Measurements from ENCODE around the gene KRTAP10-3.
"Not testable (repeated sequence)": the region's sequence is repeated elsewhere in the genome, so short reads cannot be mapped to it uniquely, and the experiment has no call there.

The KRTAP10-3 gene, protein sequence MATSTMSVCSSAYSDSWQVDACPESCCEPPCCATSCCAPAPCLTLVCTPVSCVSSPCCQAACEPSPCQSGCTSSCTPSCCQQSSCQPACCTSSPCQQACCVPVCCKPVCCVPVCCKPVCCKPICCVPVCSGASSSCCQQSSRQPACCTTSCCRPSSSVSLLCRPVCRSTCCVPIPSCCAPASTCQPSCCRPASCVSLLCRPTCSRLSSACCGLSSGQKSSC

DNA sequence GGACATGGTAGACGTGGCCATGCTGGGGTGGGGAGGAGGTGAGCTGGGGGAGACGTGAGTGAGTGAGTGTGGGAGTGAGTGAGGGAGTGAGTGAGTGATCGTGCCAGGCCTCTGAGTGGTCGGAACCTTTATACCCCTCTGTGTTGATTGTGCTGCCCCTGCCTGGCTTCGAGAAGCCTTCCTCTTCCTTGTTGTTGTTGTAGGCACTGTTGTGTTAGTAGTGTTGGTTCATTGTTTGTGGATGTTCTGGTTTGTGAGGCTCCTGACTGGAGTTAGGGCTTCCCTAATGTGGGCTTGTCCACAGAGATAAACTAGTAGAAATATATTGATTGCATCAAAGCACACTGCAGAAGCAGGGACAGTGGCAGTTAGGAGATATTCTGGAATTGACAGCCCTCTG is at the start of gene KRTAP10-3:
KRTAP10-3 (minus strand) TSS at position 101 of the 400 bp plus-strand sequence; CDS start at position 21, 80 bp downstream.
- DNase-seq, result no peak

DNA sequence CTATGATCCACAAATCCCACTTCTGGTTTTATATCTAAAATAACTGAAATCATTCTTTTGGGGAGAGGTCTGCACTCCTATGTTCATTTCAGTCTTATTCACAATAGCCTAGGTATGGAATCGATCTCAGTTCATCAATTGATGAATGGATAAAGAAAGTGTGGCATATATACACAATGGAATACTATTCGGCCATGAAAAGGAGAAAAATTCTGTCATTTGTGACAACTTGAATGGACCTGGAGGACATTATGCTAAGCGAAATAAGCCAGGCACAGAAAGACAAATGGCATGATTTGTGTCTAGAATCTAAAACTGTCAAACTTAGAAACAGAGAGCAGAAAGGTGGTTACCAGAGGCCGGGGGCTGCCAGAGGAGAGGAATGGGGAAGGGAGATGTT is 47.9 kb upstream of the KRTAP10-3 start:
- no peak for DNase-seq

DNA sequence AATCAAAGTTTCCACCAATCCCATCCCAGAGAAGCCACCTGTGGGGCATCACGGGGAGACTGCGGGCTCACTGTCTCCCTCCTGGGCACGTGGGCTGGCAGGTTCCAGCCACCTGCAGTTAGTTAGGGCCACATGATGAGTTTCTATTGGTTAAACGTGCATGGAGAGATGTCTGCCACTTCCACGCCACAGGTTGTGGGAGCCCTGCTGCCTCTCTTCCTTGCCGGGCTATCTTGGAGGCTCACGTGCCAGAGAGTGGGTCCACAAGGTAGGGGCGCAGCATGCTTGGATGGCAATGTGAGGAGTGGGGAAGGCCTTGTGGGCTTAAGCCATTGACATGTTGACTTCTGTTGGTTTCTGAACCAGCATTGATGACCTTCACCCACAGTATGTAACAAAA is 45.3 kb upstream of the KRTAP10-3 start:
- DNase-seq, result no peak

DNA sequence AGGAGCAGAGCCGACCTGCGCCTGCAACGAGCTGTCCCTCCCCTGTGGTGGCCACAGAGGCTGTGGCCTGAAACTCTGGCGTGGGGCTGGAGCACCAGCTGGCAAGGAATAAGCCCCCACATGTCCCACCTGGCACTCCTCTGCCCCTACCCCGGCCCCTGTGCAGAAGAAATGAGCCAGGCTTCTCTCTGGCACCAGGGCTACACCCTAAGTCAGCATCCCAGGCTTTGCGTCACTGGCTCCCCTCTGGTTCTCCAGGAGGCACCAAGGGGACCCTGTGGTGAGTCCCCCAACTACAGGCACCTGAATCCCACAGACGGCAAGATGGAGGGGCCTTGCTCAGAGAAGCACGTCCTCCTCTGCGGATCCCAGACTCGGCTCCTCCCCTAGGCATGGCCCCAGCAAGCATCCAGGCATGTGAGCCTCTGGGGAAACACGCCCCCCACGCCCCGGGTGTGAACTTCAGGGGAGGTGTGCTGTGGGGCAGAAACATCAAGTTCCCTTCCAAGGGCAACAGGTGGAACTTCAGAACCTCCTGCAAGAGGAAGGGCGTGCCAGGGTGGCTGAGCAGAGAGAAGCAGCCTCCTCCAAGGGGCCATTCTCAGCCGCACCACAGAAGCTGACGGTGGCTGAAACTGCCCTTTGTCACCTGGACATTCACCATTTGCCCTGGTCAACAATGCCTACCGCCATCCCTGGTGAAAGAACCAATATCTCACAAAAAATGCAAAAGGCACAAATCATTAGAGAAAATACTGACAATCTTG is 44.7 kb upstream of the KRTAP10-3 start:
- no peak for DNase-seq

DNA sequence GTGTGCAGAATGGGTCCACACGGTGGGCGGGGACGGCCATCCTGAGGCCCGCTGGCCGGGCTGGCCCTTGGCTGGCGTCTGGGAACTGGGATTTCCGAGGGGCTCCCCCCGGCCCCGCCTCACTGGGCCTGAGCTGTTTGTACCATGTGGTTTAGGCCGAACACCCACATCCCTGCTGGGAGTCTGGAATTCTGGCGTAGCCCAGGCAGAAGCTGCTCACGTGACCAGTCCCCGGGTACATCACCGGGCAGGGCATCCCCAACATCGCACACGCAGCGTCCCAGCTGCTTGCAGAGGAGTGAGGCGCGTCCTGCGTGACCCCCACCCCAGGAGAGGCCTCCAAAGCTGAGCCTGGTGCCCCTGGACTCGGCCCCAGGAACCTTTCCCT is 43.9 kb upstream of the KRTAP10-3 start:
- DNase-seq, result no peak

DNA sequence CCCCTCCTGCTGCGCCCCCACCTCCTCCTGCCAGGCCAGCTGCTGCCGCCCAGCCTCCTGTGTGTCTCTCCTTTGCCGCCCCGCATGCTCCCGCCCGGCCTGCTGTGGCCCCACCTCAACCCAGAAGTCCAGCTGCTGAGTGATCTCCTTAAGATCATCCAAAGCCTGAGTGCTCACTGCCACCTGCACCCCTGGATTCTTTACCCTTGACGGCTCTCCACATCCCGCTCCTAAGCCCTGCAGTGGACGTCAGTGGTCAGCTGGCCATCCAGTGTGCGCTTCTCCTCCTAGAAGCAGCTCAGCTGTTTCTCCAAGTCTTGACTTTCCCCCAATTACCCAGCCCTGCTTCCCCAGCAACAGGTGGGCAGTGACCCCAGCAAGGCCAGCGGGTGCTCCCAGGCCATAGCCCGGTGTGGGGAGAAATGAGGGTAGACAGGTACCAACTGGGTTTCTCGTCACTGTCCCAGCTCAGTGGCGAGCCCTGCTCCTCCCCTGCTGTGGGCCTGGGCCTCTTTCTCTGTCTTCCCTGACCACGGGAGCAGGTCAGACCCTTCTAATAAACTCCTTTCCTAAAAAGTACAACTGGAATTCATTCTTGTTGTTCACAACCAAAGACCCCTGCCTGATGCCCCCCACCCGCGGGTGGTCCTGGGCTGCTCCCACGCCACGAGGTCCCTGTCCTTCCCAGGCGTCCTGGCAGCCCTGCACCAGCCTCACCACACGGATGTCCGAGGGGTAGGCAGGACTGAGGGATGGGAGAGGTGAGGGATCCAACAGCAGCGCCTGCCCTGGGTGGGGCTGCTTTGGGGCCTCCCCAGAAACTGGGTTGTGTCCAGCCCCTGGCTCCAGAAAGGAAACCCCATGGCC is 43.2 kb upstream of the KRTAP10-3 start:
- DNase-seq, result no peak

DNA sequence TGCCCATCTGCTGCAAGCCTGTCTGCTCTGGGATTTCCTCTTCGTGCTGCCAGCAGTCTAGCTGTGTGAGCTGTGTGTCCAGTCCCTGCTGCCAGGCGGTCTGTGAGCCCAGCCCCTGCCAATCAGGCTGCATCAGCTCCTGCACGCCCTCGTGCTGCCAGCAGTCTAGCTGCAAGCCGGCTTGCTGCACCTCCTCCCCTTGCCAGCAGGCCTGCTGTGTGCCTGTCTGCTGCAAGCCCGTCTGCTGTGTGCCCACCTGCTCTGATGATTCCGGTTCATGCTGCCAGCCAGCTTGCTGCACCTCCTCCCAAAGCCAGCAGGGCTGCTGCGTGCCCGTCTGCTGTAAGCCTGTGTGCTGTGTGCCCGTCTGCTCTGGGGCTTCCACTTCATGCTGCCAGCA is 42.5 kb upstream of the KRTAP10-3 start:
- DNase-seq, result not testable (repeated sequence)

DNA sequence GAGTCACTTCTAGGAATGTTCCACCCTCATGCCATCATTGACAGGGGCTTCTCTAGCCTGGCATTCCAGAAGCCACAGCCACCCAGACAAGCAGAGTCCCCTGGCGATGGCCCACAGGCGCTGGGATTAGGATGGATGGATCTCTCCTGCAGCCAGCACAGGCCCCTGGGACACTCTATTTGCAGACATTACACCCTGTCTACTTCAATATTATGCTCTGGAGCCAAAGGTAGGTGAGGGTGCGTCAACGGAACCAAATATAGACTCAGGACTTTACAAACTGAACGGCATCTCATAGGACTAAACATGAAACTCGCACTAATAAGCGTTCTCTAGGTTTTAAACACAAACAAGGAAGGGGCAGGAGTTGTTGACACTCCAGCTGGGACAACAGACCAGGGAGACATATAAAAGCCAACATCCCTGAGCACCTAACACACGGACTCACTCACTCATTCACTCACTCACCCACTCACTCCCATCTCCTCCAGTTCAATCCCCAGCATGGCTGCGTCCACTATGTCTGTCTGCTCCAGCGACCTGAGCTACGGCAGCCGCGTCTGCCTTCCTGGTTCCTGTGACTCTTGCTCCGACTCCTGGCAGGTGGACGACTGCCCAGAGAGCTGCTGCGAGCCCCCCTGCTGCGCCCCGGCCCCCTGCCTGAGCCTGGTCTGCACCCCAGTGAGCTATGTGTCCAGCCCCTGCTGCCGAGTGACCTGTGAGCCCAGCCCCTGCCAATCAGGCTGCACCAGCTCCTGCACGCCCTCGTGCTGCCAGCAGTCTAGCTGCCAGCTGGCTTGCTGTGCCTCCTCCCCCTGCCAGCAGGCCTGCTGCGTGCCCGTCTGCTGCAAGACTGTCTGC is 41.8 kb upstream of the KRTAP10-3 start, which contains the start of gene KRTAP10-7:
KRTAP10-7 (plus strand) TSS at position 480 of the 861 bp plus-strand sequence; CDS start at position 505, 25 bp downstream.
- DNase-seq, result not testable (repeated sequence)

DNA sequence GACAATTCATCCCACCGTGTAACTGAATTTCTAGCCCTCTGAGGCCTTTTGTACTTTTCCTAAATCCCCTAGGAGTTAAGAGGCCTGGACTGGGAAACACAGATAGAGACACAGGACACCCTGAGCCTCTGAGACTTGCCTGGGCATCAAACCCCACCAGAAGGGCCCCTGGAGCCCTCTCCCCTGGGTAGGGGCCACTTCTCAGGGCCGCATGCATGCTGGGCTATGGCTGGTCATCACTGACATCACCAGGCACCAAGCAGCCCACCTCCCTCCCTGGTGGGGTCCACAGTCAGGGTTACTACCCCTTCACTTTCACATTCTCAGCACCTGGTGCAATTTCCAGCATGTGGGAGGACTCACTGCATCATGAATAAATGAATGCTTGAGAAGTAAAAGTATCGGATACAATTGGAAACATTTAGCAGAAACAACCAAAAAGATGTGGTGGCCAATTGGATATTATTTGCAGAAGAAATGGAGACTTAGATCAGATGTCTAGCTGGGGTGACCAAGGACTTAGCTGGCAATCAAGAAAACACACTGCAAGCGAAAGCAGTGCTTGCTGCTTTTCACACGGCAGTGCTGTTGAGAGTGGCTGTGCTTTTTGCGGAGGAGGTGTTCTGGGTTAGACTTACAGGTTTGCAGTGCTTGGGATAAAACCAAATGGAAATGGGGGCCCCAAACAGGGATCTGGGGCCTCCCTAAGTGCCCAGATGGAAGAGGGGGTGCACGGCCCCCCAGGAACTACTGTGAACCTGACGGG is 40.9 kb upstream of the KRTAP10-3 start:
- no peak for DNase-seq

DNA sequence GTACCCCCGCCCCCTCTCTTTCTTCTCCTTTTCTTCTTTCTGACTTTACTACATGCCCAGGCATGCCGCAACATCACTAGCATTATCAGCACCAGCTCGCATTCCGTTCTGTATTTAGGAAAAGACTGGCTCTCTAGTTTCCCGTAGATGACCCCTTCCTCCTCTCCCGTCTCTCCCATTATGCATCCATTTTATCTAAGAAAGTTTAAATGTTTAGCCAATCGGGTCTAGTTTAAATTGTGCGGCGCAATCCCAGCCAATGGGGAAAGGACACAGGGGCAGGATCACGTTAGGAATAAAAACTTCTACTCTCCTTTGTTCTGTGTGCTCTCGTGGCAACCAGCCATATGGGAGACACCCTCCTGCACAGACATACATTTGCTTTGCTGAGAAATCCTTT is 39.5 kb upstream of the KRTAP10-3 start:
- no peak for DNase-seq

DNA sequence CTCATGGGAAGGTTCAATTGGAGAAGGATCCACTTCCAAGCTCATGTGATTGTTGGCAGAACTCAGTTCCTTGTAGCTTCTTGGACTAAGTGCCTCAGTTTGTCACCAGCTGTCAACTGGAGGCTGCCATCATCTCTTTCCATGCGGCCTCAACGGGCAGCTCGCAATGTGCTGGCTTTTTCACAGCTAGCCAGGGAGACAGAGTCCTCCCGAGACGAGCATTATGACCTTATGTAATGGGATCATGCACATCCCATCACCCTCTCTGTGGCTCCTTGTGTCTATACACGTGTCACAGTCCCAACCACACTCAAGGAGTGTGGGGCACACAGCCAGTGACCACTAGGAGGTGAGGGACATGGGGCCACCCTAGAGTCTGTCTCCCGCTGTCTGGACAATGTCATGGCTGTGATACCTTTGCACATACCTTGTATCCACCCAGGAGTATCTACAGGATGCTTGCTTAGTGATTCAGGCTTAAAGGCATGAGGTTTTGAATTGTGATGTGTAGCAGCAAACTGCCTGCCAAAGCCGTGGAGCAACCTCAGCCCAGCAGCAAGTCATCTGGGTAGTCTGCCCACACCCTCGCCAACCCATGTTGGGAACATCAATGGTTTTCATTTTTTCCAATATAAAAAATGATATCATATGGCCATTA is 37.6 kb upstream of the KRTAP10-3 start:
- DNase-seq, result no peak

DNA sequence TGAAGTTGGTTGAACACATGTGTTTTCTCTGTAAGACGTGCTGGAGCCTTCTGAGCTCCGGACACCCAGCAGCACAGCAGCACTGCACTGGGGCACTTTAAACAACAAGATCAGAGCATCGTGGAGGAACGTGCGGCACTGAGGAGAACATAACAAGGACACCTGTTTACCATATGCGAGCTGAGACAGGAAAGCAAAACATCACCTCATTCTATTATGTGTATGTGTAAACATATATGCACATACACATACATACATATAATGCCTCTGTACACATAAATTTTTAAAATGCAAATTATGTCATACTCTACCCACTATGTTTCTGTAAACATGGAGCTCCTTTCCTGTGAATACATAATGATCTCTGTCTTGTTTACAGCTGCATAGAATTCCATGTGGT is 36.9 kb upstream of the KRTAP10-3 start:
- DNase-seq, result no peak

DNA sequence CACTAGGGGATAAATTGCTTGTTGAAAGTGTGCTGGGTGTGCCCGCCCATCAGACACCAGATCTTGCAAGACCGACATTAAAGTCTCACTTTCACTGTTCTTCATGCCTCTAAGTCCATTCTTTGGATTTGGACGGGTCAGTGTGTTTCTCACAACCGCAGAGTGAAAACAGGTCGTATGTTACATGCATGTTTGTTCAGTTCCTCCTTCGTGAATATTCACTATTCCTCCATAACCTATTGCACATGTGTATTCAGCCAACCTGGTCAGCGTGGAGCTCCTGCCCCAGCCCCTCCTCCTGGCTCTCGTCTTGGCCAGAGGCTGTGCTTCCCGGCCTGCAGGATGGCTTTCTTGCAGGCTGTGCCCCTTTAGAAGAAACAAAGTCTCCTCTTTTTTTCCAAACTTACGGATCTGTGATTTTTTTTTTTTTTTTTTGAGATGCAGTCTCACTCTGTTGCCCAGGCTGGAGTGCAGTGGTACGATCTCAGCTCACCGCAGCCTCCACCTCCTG is 35.9 kb upstream of the KRTAP10-3 start:
- DNase-seq, result no peak

DNA sequence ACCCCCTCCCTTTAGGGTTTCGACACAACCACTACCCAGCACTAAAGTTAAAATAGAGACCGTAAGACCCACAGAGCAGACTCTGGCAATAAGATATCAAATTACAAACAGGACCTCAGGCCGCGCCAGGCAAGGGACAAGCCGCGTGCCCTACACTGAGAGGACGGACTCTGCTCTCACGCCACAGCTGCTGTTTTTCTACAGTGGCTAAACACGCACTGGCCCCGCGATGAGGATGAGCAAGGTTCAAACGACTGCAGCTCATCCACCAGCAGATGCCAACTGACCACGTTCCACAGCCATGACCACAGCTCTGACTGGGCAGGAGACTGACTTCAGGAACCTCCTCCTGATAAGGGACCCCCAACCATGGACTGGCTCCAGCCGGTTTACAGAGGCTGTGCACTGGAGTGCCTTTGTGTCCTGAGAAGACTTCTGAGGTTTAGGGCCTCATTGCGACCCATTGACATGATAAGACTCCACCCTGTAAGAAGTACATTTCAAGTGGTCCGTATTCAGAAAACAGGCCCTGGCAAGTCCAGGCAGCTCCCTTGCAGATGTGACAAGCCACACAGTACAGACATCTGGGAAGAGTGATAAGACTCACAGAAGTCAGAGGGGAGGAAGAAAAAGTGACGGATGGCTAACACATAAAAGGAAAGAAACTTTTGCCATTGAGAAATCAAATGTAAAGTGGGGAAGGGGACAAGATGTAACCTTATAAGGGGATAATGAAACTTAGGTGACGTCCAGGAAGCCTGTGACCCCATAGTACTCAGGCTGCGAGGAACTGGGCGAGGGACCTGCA is 35.2 kb upstream of the KRTAP10-3 start:
- no peak for DNase-seq

DNA sequence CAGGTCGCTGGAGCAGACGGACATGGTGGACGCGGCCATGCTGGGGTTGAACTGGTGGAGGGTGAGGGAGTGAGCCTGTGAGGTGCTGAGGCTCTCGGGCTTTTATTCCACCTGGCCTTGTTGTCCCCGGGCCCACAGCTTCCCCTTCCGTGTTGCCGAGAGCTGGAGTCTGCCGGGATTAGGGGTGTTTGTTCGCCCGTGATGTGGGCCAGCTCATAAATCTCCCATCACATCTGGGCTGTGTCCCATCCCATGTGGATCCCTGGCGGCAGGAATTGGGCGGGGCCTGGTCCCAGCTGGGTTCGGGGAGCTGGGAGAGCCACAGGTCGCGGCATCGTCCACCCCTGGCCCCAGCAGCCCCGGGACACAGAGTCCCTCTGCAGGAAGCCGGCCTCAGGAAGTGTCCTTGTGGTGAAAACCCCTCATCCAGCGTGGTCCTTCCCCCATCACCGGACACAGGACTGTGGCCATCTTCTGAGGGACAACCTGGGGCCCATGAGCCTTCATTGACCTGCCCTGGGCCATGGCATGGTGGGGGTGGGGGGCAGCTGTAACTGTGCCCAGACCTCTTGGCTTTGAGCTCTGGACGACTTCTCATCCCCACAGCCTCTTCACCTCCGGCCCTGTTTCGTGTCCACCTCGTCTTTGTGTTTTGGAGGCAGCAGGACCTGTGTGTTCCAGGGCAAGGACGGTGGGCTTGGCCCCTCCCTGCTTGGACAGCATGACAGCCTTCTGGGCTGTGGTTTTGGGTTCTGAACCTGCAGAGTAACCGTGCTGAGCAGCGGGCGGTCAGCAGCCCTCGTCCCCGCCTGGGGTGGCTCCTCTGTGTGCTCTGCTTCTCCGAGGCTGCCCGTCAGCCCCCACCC is 34.1 kb upstream of the KRTAP10-3 start, which contains the start of gene KRTAP10-6:
KRTAP10-6 (minus strand) TSS at position 60 of the 866 bp plus-strand sequence; CDS start at position 39, 21 bp downstream.
- no peak for DNase-seq

DNA sequence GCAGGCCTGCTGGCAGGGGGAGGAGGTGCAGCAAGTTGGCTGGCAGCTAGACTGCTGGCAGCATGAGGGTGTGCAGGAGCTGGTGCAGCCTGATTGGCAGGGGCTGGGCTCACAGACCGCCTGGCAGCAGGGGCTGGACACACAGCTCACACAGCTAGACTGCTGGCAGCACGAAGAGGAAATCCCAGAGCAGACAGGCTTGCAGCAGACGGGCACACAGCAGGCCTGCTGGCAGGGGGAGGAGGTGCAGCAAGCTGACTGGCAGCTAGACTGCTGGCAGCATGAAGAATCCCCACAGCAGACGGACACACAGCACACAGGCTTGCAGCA is 33.2 kb upstream of the KRTAP10-3 start:
- not testable (repeated sequence) for DNase-seq

DNA sequence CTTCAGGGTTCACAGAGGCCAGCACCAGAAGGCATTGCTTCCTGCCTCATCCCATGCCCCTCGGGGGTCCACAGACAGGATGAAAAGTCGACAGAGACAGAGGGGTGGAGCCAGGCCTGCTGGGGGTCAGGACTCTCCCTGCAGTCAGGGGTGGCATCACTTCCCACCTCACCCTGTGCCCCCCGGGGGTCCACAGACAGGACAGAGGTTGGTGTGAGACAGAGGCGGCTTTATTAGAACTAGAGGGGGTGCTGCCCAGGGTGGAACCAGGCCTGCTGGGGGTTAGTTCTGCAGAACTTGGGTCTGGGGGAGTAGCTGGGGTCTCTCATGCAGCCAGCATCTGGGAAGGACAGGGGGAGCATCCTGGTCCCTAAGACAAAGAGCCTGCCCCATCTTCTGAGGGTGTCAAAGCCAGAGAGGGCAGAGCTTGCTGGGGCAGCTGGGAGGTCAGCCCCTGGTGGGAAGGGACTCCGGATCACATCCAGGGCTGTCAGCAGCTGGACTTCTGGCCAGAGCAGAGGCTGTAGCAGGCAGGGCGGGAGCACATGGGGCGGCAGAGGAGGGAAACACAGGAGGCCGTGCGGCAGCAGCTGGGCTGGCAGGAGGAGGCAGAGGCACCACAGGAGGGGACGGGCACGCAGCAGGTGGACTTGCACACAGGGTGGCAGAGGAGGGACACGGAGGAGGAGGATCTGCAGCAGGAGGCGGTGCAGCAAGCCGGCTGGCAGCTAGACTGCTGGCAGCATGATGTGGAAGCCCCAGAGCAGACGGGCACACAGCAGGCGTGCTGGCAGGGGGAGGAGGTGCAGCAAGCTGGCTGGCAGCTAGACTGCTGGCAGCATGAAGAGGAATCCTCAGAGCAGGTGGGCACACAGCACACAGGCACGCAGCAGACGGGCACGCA is 32.6 kb upstream of the KRTAP10-3 start:
- DNase-seq, result not testable (repeated sequence)

DNA sequence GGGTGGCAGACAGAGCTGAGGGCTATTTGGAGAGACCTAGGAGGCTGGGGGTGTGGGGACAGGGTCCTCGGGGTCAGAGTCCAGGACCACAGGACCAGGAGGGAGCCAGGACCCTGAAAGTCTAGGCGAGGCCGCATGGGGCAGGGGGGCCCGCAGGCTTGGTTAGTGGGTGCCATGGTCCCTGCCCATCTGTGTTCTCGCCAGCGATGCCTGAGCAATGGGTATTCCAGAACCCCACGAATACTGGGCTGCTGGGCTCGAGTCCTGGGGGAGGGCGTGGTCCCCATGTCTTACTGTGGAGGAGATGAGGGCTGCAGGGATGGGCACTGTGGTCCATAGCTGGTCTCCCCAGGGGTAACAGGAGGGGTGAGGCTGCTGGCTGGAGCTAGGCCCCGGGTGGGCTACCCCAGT is 31.7 kb upstream of the KRTAP10-3 start:
- no peak for DNase-seq

All from activated CD8-positive, alpha-beta memory T cell treated with anti-CD3 and anti-CD28 coated beads for 24 hours (primary cell).